GM18951 (cell line): ENCODE results near the gene ABCC6.
"Not testable (repeated sequence)": the region's sequence is repeated elsewhere in the genome, so short reads cannot be mapped to it uniquely, and the experiment has no call there.

Experiments used
- in situ Hi-C: fragments of 300-500 bp; cut with MboI; formaldehyde crosslinking; loops from one replicate; pipeline ENCODE4 v1.12.0; 2022; ENCODE audit warnings: low sequenced_read_pairs, mixed read lengths, inconsistent platforms; ENCODE audit not compliant: unreplicated experiment

Gene ABCC6

DNA sequence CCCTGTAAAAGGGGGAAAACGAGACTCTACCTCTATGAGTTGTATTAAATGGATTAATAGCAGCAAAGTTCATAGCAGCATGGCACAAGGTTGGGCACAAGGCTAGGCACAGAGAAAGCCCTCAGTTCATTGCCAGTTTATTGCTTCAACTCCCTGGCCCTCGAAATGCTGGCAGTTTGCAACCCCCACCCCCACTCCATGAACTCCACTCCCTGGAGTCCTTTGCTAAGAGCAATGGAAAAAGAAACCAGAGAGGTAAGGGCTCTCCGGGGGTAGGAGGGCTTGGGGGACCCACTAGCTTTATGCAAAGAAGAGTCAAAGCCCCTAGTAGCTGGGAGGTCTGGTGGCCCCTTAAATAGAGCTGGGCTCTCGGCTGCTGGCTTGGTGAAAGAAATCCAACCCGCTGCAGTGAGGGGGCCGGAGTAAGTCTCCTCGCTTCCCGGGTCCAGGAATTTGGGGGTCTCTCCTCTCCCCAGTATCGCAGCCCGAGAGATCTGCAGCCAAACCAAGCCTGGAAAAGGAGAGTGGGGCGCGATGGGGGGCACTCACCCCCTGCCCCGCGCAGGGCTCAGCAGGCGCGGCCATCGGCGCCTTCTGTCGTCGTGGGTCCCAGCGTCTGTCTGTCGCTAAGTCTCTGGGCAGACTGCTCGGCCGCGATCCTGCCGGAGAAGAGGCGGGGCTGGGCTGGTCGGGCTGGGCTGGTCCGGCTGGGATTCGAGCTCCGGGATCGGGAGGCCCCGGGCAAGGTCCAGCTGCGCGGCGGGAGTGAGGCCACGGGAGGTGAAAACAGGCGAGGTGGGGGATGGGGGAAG is at the start of gene ABCC6:
Gene ABCC6 (minus strand): TSS at position 645 of the 812 bp plus-strand sequence. CDS start 60 bp downstream, at position 585.
- in situ Hi-C loops: not testable (repeated sequence)

DNA sequence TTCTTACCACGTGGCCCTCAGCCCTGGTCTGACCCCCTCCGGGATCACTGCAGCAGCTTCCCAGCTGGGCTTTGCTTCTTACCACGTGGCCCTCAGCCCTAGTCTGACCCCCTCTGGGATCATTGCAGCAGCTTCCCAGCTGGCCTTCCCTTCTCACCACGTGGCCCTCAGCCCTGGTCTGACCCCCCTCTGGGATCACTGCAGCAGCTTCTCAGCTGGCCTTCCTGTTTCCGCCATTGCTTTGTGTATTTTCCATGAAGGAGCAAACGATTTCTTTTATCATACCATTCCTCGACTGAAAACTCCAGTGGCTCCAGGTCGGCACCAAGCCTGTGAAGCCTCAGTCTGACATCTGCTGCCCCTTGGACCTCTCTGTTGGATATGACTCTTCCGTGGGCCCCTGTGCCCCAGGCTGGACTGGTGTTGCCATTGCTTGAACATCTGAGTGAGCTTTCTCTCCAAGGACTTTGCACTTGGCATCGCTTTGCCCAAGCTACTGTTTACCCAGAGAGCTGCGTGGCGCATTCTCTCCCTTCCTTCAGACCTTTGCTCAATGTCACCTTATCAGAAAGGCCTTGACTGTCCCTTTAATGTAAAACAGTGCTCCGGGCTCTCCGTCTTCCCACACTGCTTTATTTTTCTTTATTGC is 49.4 kb upstream of the ABCC6 start:
- in situ Hi-C loops: not testable (repeated sequence)

DNA sequence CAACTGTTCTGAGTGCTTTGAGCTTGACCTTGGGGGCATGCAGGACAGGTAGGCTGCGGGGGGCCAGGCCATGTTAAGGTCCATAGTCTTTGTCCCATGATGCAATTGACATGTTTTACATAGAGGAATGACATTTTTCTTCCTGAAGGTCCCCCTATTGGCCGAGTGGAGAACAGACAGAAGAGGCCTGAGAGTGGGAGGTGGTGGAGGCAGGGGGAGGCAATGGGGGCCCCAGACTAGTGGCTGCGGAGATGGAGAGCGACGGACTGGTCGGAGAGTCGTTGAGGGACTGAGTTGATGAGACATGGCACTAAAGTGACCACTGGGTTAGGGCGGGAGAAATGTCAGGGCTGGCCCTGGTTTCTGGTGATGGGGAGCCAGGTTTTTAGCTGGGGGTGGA is 48.4 kb upstream of the ABCC6 start:
- in situ Hi-C loops: not testable (repeated sequence)

DNA sequence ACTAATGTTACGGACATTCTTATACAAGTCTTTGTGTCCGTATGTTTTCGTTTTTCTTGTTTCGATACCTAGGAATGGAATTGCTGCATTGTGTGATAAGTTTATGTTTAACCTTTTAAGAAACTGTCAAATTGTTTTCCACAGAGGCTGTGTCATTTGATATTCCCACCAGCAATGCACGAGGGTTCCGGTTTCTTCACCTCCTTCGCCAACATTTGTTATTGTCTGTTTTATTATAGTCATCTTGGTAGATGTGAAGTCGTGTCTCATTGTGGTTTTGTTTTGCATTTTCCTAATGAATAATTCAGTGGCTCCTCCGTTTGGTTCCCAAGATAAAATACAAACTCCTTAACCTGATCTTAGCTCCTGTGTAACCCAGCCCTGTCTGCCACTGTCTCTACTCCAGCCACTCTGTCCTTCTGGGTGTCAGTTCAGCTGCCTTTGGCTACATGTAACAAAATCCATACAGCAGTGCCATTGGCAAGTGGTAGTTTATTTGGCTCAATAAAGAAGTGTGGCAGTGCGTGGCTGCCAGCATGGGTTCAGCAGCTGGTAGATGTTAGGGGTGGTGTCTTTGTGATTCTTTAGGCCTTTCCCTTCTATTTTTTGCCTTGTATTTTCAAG is 45.0 kb upstream of the ABCC6 start:
- in situ Hi-C loops: not testable (repeated sequence)

DNA sequence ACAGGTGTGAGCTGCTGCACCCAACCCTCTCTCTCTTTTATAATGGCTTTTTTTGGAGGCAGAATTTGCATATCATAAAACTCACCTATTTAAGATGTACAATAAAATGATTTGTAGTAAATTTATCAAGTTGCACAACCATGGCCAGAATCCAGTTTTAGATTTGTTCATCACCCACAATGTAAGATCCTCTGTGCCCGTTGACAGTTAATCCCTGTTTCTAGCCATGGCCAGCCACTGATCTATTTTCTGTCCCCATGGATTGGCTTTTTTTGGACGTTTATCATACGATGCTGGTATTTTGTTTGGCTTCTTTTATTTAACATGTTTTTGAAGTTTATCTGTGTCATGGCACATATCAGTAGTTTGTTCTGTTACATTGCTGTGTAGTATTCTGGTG is 44.4 kb upstream of the ABCC6 start:
- in situ Hi-C loops: not testable (repeated sequence)

DNA sequence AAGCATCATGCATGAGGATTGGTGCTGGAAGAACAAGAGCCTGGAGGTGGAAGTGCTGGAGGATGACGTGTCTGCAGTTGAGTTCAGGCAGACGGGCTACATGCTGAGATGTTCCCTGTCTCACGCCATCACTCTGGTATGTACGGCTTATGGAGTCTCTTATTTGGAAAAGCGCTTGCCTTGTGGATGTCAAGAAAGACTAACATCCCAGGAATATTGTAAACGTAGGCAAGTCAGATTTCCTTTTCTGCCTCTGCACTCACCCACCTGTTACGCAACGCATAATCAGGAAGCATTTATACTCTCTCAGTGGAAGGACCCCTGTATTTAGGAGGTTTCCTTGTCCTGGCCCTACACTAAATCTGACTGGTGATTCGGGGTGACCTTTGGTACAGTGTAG is 41.8 kb upstream of the ABCC6 start:
- in situ Hi-C loops: not testable (repeated sequence)

DNA sequence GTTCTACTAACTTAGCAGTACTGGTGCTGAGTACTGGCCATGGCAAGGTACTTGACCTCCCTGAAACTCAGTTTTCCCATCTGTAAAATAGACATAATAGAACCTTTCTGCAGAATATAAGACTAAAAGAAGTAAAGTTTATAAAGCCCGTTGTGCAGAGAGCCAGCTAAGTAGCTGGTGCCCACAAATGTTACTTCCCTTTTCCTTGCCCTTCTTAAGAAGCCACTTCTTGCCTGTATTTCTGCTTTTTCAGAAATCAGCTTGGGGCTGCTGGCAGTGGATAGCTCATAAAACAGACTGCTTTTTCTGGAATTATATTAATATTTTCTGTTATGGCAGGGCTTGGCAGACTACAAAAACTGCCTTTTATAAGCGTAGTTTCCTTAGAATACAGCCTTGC is 40.7 kb upstream of the ABCC6 start:
- in situ Hi-C loops: not testable (repeated sequence)

DNA sequence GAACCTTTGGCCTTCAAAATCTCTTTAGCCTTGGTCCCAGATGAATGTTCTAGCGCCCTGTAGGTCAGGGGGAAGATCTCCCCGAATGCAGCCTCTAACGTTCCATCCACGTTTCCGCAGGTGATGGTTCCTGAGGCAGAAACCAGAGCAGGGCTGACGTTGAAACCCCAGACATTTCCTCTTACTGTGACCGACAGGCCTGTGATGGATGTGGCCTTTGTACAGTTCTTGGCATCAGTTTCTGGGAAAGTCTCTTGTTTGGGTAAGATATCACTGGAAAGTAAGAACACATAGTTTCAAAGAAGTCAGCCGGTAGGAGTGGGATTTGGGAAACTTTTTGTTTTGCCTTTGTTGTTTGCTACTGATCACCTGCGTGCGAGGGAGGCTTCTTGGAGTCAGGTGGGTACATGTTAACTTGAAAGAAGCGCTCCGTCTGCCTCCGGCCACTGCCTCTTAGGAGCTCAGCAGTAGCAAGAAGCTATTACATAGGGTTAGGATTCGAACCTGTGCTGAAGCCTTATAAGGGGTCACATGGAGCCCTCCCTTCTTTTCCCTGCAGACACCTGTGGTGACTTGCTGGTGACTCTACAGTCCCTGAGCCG is 39.8 kb upstream of the ABCC6 start:
- in situ Hi-C loops: not testable (repeated sequence)

DNA sequence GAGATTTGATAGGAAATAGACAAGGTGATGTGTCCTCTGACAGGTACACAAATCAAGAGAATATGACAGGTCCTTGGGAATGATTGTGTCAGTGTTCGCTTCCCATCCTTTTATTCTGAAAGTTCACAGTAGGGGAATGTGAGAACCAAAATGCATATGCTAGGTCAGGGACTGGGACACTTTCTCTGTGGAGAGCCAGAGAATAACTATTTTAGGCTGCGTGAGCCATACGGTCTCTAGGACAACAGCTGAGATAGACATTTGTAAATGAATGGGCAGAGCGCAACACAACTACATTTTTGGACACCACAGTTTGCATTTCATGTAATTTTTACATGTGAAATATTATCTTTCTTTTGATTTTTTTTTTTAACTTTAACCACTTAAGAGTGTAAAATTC is 36.7 kb upstream of the ABCC6 start:
- in situ Hi-C loops: not testable (repeated sequence)

DNA sequence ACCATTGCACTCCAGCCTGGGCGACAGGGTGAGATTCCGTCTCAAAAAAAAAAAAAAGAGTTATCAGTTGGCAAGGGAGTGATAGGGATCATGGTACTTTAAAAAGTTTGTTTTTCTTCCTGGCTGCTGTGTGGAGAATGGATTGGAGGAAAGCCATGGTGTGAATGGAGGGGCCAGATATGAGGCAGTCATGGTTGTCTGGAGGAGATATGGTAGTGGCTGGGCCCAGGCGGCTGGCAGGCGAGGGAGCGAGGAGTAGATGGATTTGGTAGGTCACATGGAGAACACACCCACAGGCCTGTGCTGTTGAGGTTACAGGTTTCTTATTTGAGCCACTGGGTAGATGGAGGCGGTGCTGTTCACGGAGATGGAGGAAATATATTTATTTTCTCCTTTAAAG is 35.5 kb upstream of the ABCC6 start:
- in situ Hi-C loops: not testable (repeated sequence)

DNA sequence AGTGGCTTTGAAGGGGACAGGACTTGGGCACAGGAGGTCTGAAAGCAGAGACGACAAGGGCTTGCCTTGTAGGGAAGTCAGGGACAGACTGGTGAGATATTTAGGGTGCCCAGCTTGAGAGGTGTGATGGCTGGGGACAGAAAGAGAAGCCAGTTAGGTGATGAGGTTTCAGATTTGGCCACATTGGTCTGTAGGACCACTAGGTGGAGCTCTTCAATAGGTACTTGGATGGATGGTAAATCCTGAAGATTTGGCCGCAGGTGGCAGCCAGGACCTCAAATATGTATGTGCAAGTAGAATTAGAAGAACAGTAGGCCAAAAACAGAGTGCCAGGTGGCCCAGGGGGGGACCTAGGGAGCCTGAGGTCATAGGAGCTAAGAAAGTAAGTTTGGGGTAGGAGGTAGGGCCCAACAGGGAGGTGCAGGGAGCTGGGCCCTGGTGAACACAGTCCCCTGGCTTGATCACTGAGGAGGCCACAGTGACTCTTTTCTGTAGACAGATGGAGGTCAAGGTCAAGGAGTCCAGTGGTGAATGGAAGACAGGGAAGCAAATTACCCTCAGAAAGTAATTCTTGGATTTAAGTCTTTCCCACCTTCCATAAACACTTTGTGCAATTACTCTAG is 34.1 kb upstream of the ABCC6 start:
- in situ Hi-C loops: not testable (repeated sequence)

DNA sequence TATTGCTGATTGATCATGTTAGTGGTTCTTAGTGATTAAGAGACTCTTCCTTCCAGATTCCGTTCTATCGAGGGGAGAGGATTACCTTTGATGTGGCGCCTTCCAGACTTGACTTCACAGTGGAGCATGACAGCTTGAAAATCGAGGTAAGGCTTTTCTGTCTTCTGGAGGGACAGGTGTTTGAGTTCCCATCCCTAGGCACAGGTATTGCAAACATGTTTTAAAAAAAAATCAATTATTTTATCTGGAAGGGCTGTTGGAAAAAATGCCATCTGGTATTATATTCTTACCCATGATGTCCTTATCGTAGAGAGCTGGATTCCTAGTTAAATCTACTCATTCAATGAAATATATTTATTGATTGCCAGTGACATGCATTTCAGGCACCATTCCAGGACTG is 29.1 kb upstream of the ABCC6 start:
- in situ Hi-C loops: not testable (repeated sequence)

DNA sequence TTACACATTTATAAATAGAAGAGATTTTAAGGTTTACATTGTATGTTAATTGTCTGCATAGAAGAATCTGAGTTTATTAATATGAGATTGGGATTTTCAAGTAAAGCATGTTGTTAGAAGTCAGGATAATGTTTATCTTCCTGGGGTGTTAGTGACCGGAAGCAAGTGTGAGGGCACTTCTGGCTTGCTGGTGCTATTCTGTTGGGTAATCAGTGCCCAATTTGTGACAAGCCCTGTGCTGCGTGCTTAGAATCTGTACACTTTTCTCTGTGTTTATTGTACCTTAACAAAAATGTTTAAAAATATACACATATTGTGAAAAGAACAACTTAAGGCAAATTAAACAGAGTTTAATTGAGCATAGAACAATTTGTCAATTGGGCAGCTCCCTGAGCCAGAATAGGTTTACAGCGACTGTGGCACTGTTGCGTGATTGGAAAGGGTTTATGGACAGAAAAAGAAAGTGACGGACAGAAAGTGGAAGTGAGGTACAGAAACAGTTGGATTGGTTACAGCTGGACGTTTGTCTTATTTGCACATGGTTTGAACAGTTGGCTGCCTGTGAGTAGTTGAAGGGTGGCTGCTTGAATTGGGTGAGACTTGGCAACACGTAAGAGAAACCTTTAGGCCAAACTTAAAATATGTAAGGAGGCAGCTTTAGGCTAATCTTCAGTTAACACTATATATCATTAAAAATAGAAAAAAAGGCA is 26.5 kb upstream of the ABCC6 start:
- in situ Hi-C loops: not testable (repeated sequence)

DNA sequence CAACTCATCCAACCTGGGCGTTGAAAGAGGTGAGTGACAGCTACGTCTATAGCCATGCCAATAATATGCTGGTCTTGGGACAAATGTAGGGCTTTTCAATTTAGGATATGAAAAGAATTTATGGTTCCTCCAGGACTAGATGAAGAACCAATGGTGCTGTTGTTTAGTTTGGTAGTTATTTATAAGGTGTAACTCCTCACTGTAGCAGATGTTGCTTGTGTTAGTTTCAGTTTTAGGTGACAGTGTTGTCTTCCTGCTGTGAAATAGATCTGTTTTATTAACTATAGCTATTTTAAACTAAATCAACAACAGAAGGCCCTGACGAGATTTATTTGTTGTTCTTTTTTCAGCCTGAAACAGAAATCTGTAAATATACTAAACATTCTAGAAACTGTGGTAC is 24.1 kb upstream of the ABCC6 start:
- in situ Hi-C loops: not testable (repeated sequence)

DNA sequence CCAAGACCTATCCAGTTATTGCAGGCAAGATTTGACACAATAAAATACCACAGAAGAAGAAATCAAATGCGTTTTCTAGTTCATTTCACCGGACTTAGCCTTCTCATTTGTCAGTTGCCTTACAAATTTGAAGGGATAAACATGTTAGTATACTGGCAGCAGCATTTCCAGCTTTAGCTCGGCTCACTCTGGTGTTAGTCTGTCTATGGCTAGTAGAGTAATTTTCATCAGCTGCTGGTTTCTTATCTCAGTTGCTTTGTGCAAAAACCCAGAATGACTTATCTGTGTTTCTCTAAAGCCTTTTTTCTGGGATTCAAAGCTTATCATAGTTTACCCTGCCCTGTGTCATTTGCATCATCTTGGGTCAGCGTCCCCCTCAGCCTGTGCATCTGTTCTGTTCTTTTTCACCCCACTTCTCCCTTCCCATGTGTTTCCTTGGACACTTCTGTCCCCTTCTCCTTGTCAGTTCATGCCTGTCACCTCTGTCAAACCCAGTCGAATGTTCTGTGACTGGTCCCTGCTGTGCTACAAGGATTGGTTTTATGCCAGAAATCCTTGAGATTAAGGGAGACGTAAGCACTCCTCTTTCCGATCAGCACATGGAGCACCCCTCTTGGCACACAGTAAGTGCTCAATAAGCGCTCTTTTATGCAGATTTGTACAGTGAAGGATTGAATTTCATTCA is 23.4 kb upstream of the ABCC6 start:
- in situ Hi-C loops: not testable (repeated sequence)

DNA sequence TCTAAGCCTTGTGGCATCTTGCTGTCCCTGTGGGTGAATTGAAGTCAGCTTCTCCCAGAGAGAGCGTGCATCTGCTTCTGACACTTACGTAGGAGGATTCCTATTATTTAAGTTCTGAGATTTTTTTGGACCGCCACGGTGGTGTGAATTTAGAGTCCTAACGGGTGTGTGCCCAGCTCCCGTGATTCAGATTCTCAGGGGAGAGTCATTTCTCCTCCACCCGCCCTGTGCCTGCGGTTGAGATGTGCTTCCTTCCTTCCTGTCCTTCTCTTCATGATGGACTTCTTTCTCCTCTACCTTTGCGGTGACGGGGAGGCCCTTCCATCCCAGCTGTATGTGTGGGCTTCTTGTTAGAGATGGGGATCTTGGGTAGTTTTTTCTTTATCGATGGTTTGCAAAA is 20.6 kb upstream of the ABCC6 start:
- in situ Hi-C loops: not testable (repeated sequence)

DNA sequence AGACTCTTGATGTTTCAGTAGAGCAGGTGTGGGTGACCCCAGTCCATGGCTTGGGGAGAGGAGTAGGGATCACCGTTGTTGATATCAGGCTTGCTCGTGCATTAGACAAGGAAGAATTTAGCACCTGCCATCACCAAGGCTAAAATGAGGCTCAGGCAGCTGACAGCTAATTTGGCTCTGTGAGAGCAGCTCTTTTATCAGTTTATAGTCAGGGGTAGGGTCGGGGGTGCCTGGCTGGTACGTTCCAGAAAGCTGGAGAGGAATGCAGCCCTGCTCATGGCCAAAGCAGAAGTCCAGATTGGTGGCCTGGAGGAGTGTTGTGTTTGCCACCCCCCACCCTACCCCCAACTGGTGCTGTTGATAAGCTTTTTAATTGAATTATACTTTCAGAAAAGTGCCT is 17.4 kb upstream of the ABCC6 start:
- in situ Hi-C loops: not testable (repeated sequence)

DNA sequence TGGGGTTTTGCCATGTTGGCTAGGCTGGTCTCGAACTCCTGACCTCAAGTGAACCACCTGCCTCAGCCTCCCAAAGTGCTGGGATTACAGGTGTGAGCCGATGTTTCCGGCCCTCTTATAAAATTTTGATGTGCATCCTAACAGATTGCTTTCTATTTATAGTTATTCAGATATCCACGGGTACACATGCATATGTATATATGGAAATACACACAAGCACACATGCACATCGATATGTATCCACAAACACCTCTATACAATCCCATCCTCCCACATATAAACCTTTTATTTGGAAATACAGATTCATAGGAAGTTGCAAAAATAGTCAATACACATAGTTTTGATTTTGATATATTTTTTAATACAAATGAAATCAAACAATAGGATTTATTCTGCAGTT is 14.4 kb upstream of the ABCC6 start:
- in situ Hi-C loops: not testable (repeated sequence)

DNA sequence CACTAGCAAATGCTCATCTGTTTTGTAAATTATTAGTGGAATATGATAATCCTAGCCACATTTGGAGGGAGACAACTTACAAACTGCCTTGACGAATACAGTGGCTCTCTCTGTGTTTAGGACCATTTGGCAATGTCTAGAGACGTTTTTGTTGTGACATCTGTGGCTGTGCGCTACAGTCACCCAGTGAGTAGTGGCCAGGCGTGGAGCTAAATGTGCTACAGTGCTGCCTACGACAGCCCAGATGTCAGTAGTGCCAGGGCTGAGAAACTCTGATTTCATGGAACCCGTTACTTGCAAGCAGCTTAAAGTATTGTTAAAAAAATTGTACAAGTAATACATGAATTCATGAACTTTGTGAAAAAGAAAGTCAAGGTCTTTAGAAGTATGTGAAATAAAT is 13.8 kb upstream of the ABCC6 start:
- in situ Hi-C loops: not testable (repeated sequence)
